ENCODE results near the gene BTN1A1.
A peak's percentile ranks its signal among the peaks of the same experiment; 100 is the strongest.
"Not testable (repeated sequence)": the region's sequence is repeated elsewhere in the genome, so short reads cannot be mapped to it uniquely, and the experiment has no call there.

The BTN1A1 gene

GRCh38 chr6:26514984-26515383 lies 14.9 kb downstream of the BTN1A1 start:
- no peak for DNase-seq

GRCh38 chr6:26516481-26517427 lies 16.7 kb downstream of the BTN1A1 start:
- no peak for DNase-seq

DNA sequence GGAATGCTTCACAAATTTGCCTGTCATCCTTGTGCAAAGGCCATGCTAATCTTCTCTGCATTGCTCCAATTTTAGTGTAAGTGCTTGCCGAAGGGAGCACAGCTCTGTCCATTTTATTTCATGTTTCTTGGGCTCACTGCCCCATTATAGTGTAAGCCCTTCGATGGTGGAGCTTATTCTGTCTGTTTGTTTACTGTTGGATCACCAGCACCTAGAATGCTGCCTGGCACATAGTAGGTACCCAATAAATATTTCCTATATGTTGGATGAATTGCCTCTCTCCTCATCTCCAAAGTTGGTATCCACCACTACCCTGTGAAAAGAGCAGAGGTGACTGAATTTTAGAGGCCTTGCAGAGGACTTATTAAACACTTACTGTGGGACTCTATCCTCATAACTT lies 19.3 kb downstream of the BTN1A1 start:
- DNase-seq: no peak

DNA sequence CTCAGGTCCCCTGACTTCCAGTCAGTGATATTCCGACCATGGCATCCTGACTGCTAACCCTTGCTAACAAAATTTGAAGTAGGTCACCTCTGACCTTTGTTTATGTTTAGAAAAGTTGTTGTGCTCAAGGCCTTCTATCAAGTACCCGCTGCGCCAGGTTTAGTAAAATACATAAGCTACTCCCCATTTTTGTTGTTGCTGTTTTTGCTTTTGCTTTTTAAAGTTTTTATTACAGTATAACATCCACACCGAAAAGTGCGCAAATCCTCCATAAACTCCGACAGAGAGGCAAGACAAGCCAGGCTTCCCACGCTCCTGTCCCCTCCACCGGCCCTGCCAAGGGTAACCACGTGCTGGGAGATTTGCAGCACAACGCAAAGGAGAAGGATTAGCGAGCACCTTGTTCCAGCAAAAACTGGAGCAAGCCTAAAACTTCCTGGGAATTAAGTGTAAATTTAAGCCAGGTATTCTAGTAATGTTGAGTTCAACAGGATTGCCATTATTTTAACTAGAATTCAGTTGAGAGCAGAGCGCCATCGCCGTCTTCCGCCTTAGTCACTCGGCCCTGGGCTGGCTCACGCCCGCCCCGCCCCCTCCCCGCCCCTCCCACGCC lies 20.2 kb downstream of the BTN1A1 start:
- peak in 1 of 6 experiments; percentile 50 for DNase-seq

GRCh38 chr6:26520850-26521599 lies 20.9 kb downstream of the BTN1A1 start:
- DNase-seq: peak; percentile 79 to 94 (median 90)

GRCh38 chr6:26521600-26522391 lies 21.7 kb downstream of the BTN1A1 start:
- peak; percentile 18 to 81 (median 59) for DNase-seq

- DNase-seq: peak in 1 of 6 experiments; percentile 41
Observed at GRCh38 chr6:26522486-26523228, 22.6 kb downstream of the BTN1A1 start.

DNA sequence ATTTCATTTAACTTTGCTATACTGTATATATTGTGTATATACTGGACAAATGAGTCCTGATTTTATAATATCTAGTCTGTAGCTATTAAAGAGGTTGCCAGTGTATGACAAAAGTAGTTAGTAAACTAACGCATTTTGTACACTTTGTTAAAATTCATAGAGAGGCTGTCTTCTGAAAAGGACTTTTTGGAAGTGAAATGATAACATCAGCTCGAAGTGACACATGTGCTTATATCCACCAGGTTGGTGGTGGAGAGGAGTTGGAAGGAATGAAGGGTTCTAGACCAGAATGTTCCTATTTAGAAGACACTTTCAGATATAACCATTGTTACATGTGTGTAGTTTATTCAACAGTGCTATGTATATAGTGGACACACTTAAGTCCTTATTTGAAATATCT lies 24.2 kb downstream of the BTN1A1 start:
- not testable (repeated sequence) for DNase-seq

GRCh38 chr6:26524722-26525370 lies 24.7 kb downstream of the BTN1A1 start:
- DNase-seq: no peak

DNA sequence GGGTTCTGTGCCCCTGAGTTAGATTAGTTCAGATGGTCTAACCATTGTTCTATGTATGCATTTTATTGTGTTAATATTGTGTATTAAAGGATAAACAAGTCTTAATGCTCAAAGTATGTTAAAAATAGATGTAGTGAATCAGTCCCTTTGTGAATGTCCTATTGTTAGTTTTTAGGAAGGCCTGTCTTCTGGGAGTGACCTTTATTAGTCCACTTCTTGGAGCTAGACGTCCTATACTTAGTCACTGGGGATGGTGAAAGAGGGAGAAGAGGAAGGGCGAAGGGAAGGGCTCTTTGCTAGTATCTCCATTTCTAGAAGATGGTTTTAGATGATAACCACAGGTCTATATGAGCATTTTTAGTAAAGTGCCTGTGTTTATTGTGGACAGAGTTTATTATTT lies 25.7 kb downstream of the BTN1A1 start:
- DNase-seq: no peak

DNA sequence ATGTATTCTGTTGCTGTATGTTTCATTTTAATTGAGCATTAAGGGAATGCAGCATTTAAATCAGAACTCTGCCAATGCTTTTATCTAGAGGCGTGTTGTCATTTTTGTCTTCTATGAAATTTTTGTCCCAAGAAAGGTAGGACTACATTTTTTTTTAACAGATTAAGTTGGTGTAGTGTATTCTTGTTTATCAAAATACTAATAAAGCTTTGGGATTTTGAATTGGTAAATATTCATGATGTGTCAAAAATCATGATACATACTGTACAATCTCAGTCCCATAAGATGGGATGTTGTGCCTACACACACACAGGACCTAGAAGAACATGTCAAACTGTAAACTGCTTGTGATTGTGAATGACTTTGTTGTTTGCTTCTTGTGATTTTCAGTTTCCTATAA lies 26.8 kb downstream of the BTN1A1 start:
- no peak for DNase-seq

DNA sequence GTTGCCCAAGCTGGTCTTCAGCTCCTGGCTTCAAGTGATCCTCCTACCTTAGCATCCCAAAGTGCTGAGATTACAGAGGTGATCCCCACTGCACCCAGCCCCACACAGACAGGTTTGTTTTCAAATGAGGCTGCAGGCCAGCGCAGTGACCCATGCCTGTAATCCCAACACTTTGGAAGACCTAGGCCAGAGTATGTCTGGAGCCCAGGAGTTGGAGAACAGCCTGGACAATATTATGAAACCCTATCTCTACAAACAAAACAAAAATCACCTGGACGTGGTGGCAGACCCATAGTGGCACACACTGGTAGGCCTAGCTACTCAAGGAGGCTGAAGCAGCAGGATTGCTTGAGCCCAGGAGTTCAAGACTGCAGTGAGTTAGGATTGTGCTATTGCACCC lies 30.1 kb downstream of the BTN1A1 start:
- DNase-seq: no peak

- no peak for DNase-seq
Observed at GRCh38 chr6:26531897-26532296, 31.8 kb downstream of the BTN1A1 start.

DNA sequence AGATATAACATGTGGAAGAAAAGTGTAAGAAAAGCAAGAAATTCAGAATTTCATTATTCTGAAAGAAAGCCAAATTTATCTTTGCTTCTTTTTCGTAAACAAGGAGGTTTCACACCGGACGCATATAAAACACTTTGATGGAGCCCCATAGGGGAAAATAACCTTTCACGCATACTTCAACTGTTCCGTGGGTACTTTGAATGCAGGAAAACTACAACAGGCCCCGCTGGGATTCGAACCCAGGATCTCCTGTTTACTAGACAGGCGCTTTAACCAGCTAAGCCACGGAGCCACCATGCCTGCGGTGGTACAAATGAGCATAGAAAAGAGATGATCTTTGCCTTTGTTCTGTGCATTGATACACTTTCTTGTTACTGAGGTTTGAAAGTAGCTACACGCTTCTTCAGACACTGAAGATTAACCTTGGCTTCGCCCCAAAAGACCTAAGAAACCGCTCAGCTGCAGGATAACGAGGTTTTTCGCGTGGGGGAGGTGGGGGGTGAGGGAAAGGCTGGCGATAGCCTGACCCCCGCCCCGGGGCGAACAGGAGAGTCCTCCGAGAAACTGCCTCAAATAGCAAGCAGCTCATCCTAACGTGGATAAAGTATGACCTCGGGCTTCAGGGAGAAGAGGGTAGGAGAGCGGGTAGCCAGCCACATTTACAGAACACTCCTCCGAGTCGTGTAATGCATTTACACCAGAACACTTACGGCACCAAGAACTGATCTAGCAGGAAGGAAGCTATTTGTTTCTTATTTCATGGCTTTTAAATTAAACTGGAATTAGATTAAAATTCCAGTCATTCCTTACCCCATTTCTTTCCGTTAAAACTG lies 32.8 kb downstream of the BTN1A1 start:
- DNase-seq: peak; percentile 79 to 94 (median 89)

DNA sequence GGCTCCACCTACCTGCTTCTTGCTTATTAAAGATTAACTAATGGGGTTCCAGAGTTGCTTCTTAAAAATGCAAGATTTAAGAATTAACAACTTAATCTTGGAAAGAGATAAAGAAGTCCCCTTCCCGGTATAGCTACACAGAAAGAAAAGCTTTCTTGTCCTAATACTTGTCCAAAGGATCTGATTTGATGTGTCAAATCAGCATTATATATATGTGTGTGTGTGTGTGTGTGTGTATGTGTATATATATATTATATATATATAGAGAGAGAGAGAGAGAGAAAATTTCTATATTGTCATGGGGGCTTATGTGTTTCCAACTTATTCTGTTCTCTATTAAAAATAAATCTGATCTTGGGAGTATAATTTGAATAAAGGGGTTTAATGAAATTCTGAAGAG lies 33.4 kb downstream of the BTN1A1 start:
- no peak for DNase-seq

GRCh38 chr6:26534681-26535465 lies 34.8 kb downstream of the BTN1A1 start:
- no peak for DNase-seq

DNA sequence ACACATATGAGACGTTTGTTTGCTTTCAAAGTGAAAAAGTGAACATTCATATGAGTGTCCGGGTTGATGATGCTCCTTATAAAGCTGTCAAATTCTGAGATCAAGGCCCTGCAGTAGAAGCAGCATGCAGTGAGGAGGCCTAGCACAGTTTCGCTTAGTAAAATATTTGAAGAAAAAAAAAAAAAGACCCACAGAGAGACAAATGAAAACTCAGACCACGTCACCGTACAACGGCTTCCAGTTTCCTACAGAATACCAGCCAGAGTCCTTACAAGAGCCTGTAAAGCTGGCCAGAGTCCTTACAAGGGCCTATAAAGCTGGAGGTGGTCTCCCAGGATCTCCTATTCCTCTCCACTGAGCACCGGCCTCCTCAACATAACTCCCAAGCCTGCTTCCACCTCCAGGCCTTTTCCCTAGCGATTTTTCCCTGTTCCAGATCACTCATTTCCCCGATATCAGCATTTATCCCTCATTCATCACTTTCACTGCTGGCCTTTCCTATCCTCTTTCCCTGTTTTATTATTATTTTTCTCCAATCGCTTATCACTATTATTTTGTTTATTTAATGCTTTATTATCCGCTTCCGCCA lies 36.6 kb downstream of the BTN1A1 start:
- peak in 5 of 6 experiments; percentile 4 to 55 (median 21) for DNase-seq

DNA sequence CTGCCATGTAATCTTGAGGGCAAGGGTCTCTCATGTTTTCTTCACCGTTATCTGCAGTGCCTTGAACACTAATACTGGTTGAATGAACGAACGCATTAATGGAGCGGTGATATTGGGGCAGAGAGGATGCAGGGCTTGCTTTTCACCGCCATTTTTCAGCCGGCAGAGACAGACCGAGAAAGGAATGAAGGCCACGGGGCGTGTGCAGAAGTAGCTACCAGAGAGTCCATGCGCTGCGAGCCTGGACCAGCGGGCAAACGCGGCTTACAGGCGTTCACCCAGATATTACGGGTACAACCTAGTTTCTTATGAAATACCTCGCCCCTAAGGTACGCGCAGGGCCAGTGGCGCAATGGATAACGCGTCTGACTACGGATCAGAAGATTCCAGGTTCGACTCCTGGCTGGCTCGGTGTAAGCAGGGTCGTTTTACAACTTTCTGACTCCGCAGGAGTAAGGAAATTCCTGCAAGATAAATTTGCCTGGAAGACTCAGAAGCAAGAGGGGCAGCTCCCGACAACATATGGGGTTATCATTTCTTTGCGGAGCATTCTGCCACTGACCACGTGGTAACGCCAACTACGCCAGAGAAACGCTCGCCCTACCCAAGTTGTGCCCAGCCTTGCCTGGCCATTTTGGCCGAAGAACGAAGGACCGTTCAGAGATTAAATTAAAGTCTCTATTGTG lies 37.2 kb downstream of the BTN1A1 start:
- peak; percentile 81 to 96 (median 88) for DNase-seq

All from stimulated activated naive CD4-positive, alpha-beta T cell (primary cell).